Neuronal stem cell (in vitro differentiated cells): Measurements from ENCODE around the gene ABCB6.
A peak's percentile ranks its signal among the peaks of the same experiment; 100 is the strongest.

ENCODE experiments used
- DNase-seq: peaks from one replicate; pipeline ENCODE4 v3.0.0-alpha.2; 2013; ENCODE audit warnings: low spot score
- H2AFZ ChIP-seq: one replicate; pipeline ENCODE4 v1.6.1; 2013; ENCODE audit warnings: mild to moderate bottlenecking, low read length, inconsistent platforms
- H2AK5ac ChIP-seq: 2 replicates; pipeline ENCODE4 v1.6.1; 2013; ENCODE audit warnings: low read depth, mild to moderate bottlenecking, inconsistent platforms, low read length, moderate library complexity, mixed read lengths
- H2BK120ac ChIP-seq: 2 replicates; pipeline ENCODE4 v1.6.1; 2013; ENCODE audit warnings: low read depth, mild to moderate bottlenecking, inconsistent platforms, low read length, moderate library complexity, mixed read lengths
- H2BK12ac ChIP-seq: one replicate; pipeline ENCODE4 v1.6.1; 2013; ENCODE audit warnings: low read length, inconsistent platforms
- H2BK15ac ChIP-seq: 2 replicates; pipeline ENCODE4 v1.6.1; 2013; ENCODE audit warnings: mild to moderate bottlenecking, low read length, inconsistent platforms, mixed read lengths
- H2BK5ac ChIP-seq: one replicate; pipeline ENCODE4 v1.6.1; 2013; ENCODE audit warnings: inconsistent platforms, mild to moderate bottlenecking, low read length, moderate library complexity
- H3K14ac ChIP-seq: one replicate; pipeline ENCODE4 v1.6.1; 2013; ENCODE audit warnings: low read length, inconsistent platforms
- H3K18ac ChIP-seq: 2 replicates; pipeline ENCODE4 v1.6.1; 2013; ENCODE audit warnings: low read length, inconsistent platforms
- H3K23ac ChIP-seq: 2 replicates; pipeline ENCODE4 v1.6.1; 2013; ENCODE audit warnings: low read depth, mild to moderate bottlenecking, mixed read lengths, low read length, inconsistent platforms; ENCODE audit not compliant: poor library complexity
- H3K27ac ChIP-seq: replicated peaks from 3 replicates; pipeline ENCODE4 v1.5.1; 2013; ENCODE audit warnings: low read length, inconsistent platforms
- H3K27me3 ChIP-seq, 3 experiments: 2 replicates each; pipeline ENCODE4 v1.6.1; 2013; ENCODE audit warnings: low read length in 3 of 3, mild to moderate bottlenecking in 2 of 3, inconsistent platforms in 1 of 3, low read depth in 1 of 3, mixed read lengths in 1 of 3, moderate library complexity in 1 of 3; ENCODE audit not compliant: control insufficient read depth in 3 of 3, insufficient read depth in 3 of 3
- H3K36me3 ChIP-seq, 2 donors: replicated peaks in 1 of 2; 2 replicates each; pipeline ENCODE4 v1.6.1; 2013; ENCODE audit warnings: low read length in 2 of 2; ENCODE audit not compliant: control insufficient read depth in 2 of 2, insufficient read depth in 2 of 2
- H3K4ac ChIP-seq: 2 replicates; pipeline ENCODE4 v1.6.1; 2013; ENCODE audit warnings: inconsistent platforms, mild to moderate bottlenecking, low read length, moderate library complexity
- H3K4me1 ChIP-seq, 2 donors: 1 replicate in 1 of 2; 2 replicates in 1 of 2; pipeline ENCODE4 v1.6.1; 2013; ENCODE audit warnings: low read length in 2 of 2, low read depth in 1 of 2; ENCODE audit not compliant: control insufficient read depth in 2 of 2, insufficient read depth in 1 of 2
- H3K4me2 ChIP-seq: one replicate; pipeline ENCODE4 v1.6.1; 2013; ENCODE audit warnings: mild to moderate bottlenecking, low read length, inconsistent platforms; ENCODE audit not compliant: insufficient read depth, poor library complexity, severe bottlenecking
- H3K4me3 ChIP-seq, 2 donors: 2 replicates each; pipeline ENCODE4 v1.5.1; 2013; ENCODE audit warnings: low read length in 2 of 2, mild to moderate bottlenecking in 2 of 2, inconsistent platforms in 1 of 2, moderate library complexity in 1 of 2
- H3K79me1 ChIP-seq: one replicate; pipeline ENCODE4 v1.6.1; 2013; ENCODE audit warnings: low read depth, mild to moderate bottlenecking, inconsistent platforms, low read length, moderate library complexity
- H3K9ac ChIP-seq: one replicate; pipeline ENCODE4 v1.6.1; 2013; ENCODE audit warnings: mild to moderate bottlenecking, low read depth, low read length, inconsistent platforms; ENCODE audit not compliant: poor library complexity
- H3K9me3 ChIP-seq, 2 donors: replicated peaks in 1 of 2; 2 replicates each; pipeline versions ENCODE3 to v1.6.1; 2013; ENCODE audit warnings: low read length in 2 of 2, mild to moderate bottlenecking in 2 of 2, inconsistent platforms in 1 of 2, low read depth in 1 of 2, mixed read lengths in 1 of 2, moderate library complexity in 1 of 2; ENCODE audit not compliant: control insufficient read depth in 2 of 2, insufficient read depth in 1 of 2
- H4K8ac ChIP-seq: one replicate; pipeline ENCODE4 v1.6.1; 2013; ENCODE audit warnings: low read depth, mild to moderate bottlenecking, inconsistent platforms, low read length, moderate library complexity
- H4K91ac ChIP-seq: one replicate; pipeline ENCODE4 v1.6.1; 2013; ENCODE audit warnings: low read length, low read depth, mild to moderate bottlenecking, inconsistent platforms; ENCODE audit not compliant: poor library complexity
- WGBS, 2 donors: extraction: QIAGEN DNeasy Blood & Tissue Kit; methylation state at CpG; one replicate each; pipeline ENCODE4 v1.1.7; 2013; ENCODE audit warnings: missing lambda C conversion rate in 2 of 2, mixed read lengths in 1 of 2; ENCODE audit not compliant: insufficient read length in 2 of 2, insufficient replicate concordance in 1 of 2; ENCODE audit errors: extremely low coverage in 2 of 2; 5-methylcytosine and 5-hydroxymethylcytosine counted together

The ABCB6 gene

DNA sequence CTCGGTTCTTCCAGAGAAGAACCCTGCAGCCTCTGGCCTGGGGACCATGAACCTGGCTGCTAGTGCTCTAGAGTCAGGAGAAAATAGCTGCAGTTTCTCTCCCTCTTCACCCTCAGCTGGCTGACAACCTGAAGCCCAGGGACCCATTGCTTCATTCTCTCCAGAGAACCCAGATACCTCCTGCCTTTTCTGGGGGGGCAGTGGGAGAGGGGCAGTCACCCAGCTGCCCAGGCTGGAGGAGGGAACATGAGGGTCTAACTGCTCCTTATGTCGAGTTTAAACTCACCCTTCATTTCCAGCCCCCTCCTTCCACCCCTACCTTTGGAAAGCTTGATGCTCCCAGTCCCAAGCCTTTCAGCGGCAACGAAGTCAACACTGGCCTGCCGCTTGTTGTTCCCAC lies 19.8 kb downstream of the ABCB6 start:
- DNase-seq = no peak
- H3K4ac ChIP-seq = no peak overlapping the region
- no peak overlapping the region for H2BK12ac ChIP-seq
- no CpG with 5 or more reads among the region's 5 CpGs for WGBS, 2 donors
- H2AFZ ChIP-seq = peak overlapping the region; percentile 47
- H2BK120ac ChIP-seq = no peak overlapping the region
- no peak overlapping the region for H3K14ac ChIP-seq
- no peaks in the 10 kb centered on the region for H3K9me3 ChIP-seq
- no peak overlapping the region for H3K4me3 ChIP-seq
- peaks cover 0 to 2% of the 10 kb centered on the region in 2 donors for H3K4me1 ChIP-seq
- no peak overlapping the region for H2AK5ac ChIP-seq
- no peak overlapping the region for H3K18ac ChIP-seq
- no peak overlapping the region for H2BK15ac ChIP-seq
- no peak overlapping the region for H4K91ac ChIP-seq
- H3K27ac ChIP-seq = no peak overlapping the region
- H3K36me3 ChIP-seq = no peaks in the 10 kb centered on the region
- no peaks in the 10 kb centered on the region for H3K79me1 ChIP-seq
- H3K23ac ChIP-seq = no peak overlapping the region
- no peak overlapping the region for H4K8ac ChIP-seq
- peaks cover 0 to 2% (median 0%) of the 10 kb centered on the region in 3 experiments for H3K27me3 ChIP-seq
- H2BK5ac ChIP-seq = no peak overlapping the region
- no peak overlapping the region for H3K4me2 ChIP-seq
- H3K9ac ChIP-seq = no peak overlapping the region

DNA sequence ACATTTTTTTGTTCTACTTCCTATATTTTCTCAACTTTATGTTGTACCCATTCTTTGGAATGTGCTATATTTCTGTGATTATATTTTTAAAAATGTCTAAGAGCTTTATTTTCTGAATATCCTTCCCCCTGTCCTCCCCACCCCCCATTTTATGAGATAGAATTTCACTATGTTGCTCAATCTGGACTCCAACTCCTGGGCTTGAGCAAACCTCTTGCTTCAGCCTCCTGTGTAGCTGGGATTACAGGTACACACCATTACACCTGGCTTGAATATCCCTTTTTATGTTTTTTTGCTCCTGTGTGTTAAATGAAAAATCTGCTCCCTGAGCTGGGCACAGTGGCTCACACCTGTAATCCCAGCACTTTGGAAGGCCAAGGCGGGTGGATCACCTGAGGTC lies 21.4 kb downstream of the ABCB6 start:
- no peak overlapping the region for H3K4me3 ChIP-seq

DNA sequence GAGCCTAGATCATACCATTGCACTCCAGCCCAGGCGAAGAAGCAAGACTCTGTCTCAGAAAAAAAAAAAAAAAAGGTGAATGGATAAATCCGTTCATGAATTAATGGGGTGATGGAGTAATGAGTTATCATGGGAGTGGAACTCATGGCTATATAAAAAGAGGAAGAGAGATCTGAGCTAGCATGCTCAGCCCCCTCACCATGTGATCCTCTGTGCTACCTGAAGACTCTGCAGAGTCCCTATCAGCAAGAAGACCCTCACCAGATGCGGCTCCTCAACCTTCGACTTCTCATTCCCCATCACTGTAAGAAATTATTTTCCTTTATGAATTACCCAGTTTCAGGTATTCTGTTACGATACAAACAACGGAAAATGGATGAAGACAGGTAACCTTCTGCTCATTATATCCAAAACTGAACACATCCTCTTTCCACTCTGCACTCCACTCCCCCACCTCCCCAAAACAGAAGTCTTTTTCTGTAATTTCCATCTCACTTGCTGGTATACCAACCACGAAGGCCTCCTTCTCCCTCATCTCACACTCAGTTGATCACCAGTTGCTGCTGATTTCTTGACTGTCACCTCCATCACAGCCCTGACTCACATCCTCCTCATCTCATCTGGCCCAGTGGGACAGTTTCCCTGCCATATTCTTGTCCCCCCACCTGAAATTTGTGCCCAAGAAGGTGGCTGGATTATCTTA lies 31.9 kb downstream of the ABCB6 start:
- no peak overlapping the region for H4K91ac ChIP-seq
- H3K27ac ChIP-seq = no peak overlapping the region
- H3K79me1 ChIP-seq = no peaks in the 10 kb centered on the region
- H3K27me3 ChIP-seq = no peaks in the 10 kb centered on the region
- no peak overlapping the region for H3K23ac ChIP-seq
- no peak overlapping the region for H2BK15ac ChIP-seq
- H3K4ac ChIP-seq = no peak overlapping the region
- no peak overlapping the region for H3K9ac ChIP-seq
- peaks cover 14 to 26% of the 10 kb centered on the region in 2 donors for H3K36me3 ChIP-seq
- H2BK120ac ChIP-seq = no peak overlapping the region
- no peak overlapping the region for H2BK12ac ChIP-seq
- H4K8ac ChIP-seq = no peak overlapping the region
- H3K4me2 ChIP-seq = no peak overlapping the region
- H3K4me1 ChIP-seq = no peaks in the 10 kb centered on the region
- DNase-seq = no peak
- no CpG with 5 or more reads among the region's 7 CpGs for WGBS, 2 donors
- no peak overlapping the region for H2AFZ ChIP-seq
- no peak overlapping the region for H3K18ac ChIP-seq
- no peaks in the 10 kb centered on the region for H3K9me3 ChIP-seq
- no peak overlapping the region for H3K4me3 ChIP-seq
- no peak overlapping the region for H2BK5ac ChIP-seq
- H3K14ac ChIP-seq = no peak overlapping the region
- no peak overlapping the region for H2AK5ac ChIP-seq

More for the DNA sequence above, 21.4 kb downstream of the ABCB6 start:
- Histone ChIP-seq H3K4me2 (no peak overlapping the region), H2BK5ac (no peak overlapping the region), H3K9me3 (no peaks in the 10 kb centered on the region), H4K8ac (no peak overlapping the region), H2BK120ac (no peak overlapping the region), H3K27me3 (peaks cover 0 to 2% (median 0%) of the 10 kb centered on the region in 3 experiments), H3K9ac (no peak overlapping the region), H3K23ac (no peak overlapping the region), H2AFZ (no peak overlapping the region), H3K4ac (no peak overlapping the region), H3K27ac (no peak overlapping the region), H2AK5ac (no peak overlapping the region), H4K91ac (no peak overlapping the region), H3K14ac (no peak overlapping the region), H3K36me3 (no peaks in the 10 kb centered on the region), H2BK15ac (no peak overlapping the region), H3K4me1 (peaks cover 0 to 2% of the 10 kb centered on the region in 2 donors), H3K18ac (no peak overlapping the region), H2BK12ac (no peak overlapping the region), H3K79me1 (no peaks in the 10 kb centered on the region)
- no CpG with 5 or more reads among the region's 1 CpG for WGBS, 2 donors
- no peak for DNase-seq

DNA sequence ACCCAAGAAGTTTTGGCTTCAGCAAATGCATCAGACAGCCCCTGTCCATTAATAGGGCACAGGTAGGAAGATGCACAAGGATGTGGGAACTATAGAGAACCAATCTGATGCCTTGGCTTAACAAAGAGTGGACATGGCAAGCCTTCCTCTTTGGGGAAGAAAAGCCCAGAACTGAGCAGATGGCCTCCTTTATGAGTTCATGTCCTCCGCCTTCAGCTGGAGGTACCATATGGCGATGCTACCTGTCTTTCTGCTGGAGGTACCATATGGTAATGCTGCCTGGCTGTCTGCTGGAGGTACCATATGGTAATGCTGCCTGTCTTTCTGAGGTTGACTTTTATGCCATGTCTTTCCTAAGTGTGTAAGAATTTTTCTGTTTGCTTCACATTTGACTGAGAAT lies 34.6 kb downstream of the ABCB6 start:
- no CpG with 5 or more reads among the region's 2 CpGs for WGBS, 2 donors
- Histone ChIP-seq H3K27me3 (no peaks in the 10 kb centered on the region), H3K36me3 (peaks cover 33 to 52% of the 10 kb centered on the region in 2 donors)

More for the DNA sequence above, 34.6 kb downstream of the ABCB6 start:
- H4K8ac ChIP-seq = no peak overlapping the region
- no peaks in the 10 kb centered on the region for H3K4me1 ChIP-seq
- no peak overlapping the region for H3K23ac ChIP-seq
- no peak overlapping the region for H3K4ac ChIP-seq
- no peak overlapping the region for H4K91ac ChIP-seq
- no peak overlapping the region for H2BK15ac ChIP-seq
- H3K9me3 ChIP-seq = no peaks in the 10 kb centered on the region
- H3K9ac ChIP-seq = no peak overlapping the region
- no peak overlapping the region for H3K27ac ChIP-seq
- H3K14ac ChIP-seq = no peak overlapping the region
- no peak overlapping the region for H2AFZ ChIP-seq
- H2AK5ac ChIP-seq = no peak overlapping the region
- no peak overlapping the region for H3K18ac ChIP-seq
- H3K79me1 ChIP-seq = no peaks in the 10 kb centered on the region
- H2BK12ac ChIP-seq = no peak overlapping the region
- no peak for DNase-seq
- no peak overlapping the region for H2BK5ac ChIP-seq
- no peak overlapping the region for H3K4me2 ChIP-seq
- H3K4me3 ChIP-seq = no peak overlapping the region
- H2BK120ac ChIP-seq = no peak overlapping the region
